CD4-positive, alpha-beta T cell (primary cell): ENCODE measurements around the gene ASB18. TPM values are rescaled to one million over a fixed set of nuclear protein-coding genes. Genes with fewer than 3 reads are reported as not detected.

Source experiments
- ATAC-seq: fragments of 200-7000 bp; cut with Tn5 transposase; one replicate; pipeline ENCODE4 v1.10.0; 2022; ENCODE audit warnings: mild to moderate bottlenecking; ENCODE audit not compliant: poor library complexity
- CTCF ChIA-PET: fragments of 350-600 bp; sonication (Branson Sonifier 250); formaldehyde crosslinking; loops from one replicate; lab custom pipeline; 2021; ENCODE audit warnings: antibody characterized with exemption, inconsistent platforms; lab: Charles Lee
- POLR2A ChIA-PET: fragments of 350-600 bp; sonication (Branson Sonifier 250); formaldehyde crosslinking; loops from one replicate; lab custom pipeline; 2021; ENCODE audit warnings: antibody characterized with exemption, inconsistent platforms; lab: Charles Lee
- DNase-seq, 14 experiments: peaks; one replicate each; pipeline ENCODE4 v3.0.0-alpha.2; 2013 to 2020; ENCODE audit warnings: mixed read lengths in 2 of 14
- H3K27ac ChIP-seq, 2 donors: one replicate each; pipeline versions ENCODE4 v1.5.1 to v1.7.0; 2013; ENCODE audit warnings: low read length in 2 of 2, low read depth in 1 of 2, mild to moderate bottlenecking in 1 of 2
- H3K27me3 ChIP-seq, 2 experiments: 1 replicate in 1 of 2; 2 replicates in 1 of 2; pipeline versions ENCODE4 v1.6.1 to v1.7.0; 2013; ENCODE audit warnings: low read length in 2 of 2, control low read depth in 1 of 2, mild to moderate bottlenecking in 1 of 2, moderate library complexity in 1 of 2; ENCODE audit not compliant: insufficient read depth in 2 of 2, control insufficient read depth in 1 of 2
- H3K36me3 ChIP-seq: one replicate; pipeline ENCODE4 v1.6.1; 2013; ENCODE audit warnings: low read length, control low read depth; ENCODE audit not compliant: insufficient read depth
- H3K4me1 ChIP-seq: one replicate; pipeline ENCODE4 v1.6.1; 2013; ENCODE audit warnings: low read length, control low read depth; ENCODE audit not compliant: insufficient read depth
- H3K4me3 ChIP-seq: one replicate; pipeline ENCODE4 v1.5.1; 2013; ENCODE audit warnings: mild to moderate bottlenecking, low read length, moderate library complexity
- H3K9me3 ChIP-seq, 2 experiments: 1 replicate in 1 of 2; 2 replicates in 1 of 2; pipeline versions ENCODE4 v1.6.1 to v1.7.0; 2013; ENCODE audit warnings: low read length in 2 of 2, mild to moderate bottlenecking in 2 of 2, control low read depth in 1 of 2, moderate library complexity in 1 of 2; ENCODE audit not compliant: control insufficient read depth in 1 of 2, insufficient read depth in 1 of 2
- H3K27ac Mint-ChIP-seq: one replicate; pipeline ENCODE4 v1.8.0; 2020; ENCODE audit warnings: mixed read lengths
- H3K27me3 Mint-ChIP-seq: one replicate; pipeline ENCODE4 v1.8.0; 2021; ENCODE audit warnings: mixed read lengths
- H3K36me3 Mint-ChIP-seq: one replicate; pipeline ENCODE4 v1.8.0; 2021; ENCODE audit warnings: low read depth, mixed read lengths
- H3K4me1 Mint-ChIP-seq: one replicate; pipeline ENCODE4 v1.8.0; 2021; ENCODE audit warnings: low read depth, mixed read lengths
- H3K4me3 Mint-ChIP-seq: one replicate; pipeline ENCODE4 v1.8.0; 2020; ENCODE audit warnings: mild to moderate bottlenecking, mixed read lengths
- H3K9me3 Mint-ChIP-seq: one replicate; pipeline ENCODE4 v1.8.0; 2020; ENCODE audit warnings: mixed read lengths
- intact Hi-C, 2 experiments: fragments of 100-400 bp; cut with DNase I in 1 of 2; cut with micrococcal nuclease in 1 of 2; formaldehyde crosslinking; loops; one replicate each; pipeline versions ENCODE4 v1.15.1 to v1.9.0; 2023 to 2025; cut with DNase I, micrococcal nuclease
- total RNA-seq, 174 experiments: library from RNA in 2 of 174; stranded (reverse) in 2 of 174; gene quantifications; one replicate each; pipeline ENCODE4 v1.2.3 and lab custom pipeline; 2021 to 2026
- TF ChIP-seq, protein P1 (sequence below): fragments of 200-600 bp; IDR thresholded peaks from one replicate; pipeline ENCODE4 v1.8.0; 2022; ENCODE audit warnings: antibody characterized with exemption, mild to moderate bottlenecking

The ASB18 gene
- total RNA-seq, 2 experiments from 2014 or later, result not detected

DNA sequence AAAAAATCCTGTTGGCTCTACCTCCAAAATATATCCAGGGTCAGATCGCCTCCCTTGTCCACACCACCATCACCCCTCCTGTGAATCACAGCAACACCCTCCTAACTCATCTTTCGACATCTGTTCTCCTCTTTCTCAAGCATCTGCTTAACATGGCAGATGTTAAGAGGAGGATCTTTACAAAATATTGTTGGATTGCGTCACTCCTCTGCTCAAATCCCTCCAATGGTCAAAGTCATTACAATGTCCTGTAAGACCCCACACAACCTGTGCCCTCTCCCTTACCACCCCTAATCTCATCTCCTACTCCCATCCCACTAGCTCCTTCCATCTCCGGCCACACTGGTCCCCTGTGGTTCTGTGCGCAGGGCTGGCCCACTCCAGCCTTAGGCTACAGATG, 59.3 kb downstream of the ASB18 start:
- H3K36me3 ChIP-seq, result no peaks in the 10 kb centered on the region
- H3K4me3 Mint-ChIP-seq, result no peak overlapping the region
- ChIA-PET CTCF (no interaction called here), POLR2A (no interaction called here)
- no peak overlapping the region for H3K27ac ChIP-seq
- DNase-seq, result no peak
- TF ChIP-seq, protein P1, sequence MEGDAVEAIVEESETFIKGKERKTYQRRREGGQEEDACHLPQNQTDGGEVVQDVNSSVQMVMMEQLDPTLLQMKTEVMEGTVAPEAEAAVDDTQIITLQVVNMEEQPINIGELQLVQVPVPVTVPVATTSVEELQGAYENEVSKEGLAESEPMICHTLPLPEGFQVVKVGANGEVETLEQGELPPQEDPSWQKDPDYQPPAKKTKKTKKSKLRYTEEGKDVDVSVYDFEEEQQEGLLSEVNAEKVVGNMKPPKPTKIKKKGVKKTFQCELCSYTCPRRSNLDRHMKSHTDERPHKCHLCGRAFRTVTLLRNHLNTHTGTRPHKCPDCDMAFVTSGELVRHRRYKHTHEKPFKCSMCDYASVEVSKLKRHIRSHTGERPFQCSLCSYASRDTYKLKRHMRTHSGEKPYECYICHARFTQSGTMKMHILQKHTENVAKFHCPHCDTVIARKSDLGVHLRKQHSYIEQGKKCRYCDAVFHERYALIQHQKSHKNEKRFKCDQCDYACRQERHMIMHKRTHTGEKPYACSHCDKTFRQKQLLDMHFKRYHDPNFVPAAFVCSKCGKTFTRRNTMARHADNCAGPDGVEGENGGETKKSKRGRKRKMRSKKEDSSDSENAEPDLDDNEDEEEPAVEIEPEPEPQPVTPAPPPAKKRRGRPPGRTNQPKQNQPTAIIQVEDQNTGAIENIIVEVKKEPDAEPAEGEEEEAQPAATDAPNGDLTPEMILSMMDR, result no peak
- intact Hi-C loops, result no loop called here
- H3K9me3 ChIP-seq, result peaks cover 9 to 23% of the 10 kb centered on the region in 2 experiments
- no peak for ATAC-seq
- peaks cover 5% of the 10 kb centered on the region for H3K9me3 Mint-ChIP-seq
- peaks cover 21% of the 10 kb centered on the region for H3K27me3 Mint-ChIP-seq
- peaks cover 0 to 6% of the 10 kb centered on the region in 2 experiments for H3K27me3 ChIP-seq
- H3K4me1 ChIP-seq, result no peaks in the 10 kb centered on the region
- H3K4me3 ChIP-seq, result no peak overlapping the region
- H3K4me1 Mint-ChIP-seq, result no peaks in the 10 kb centered on the region
- H3K36me3 Mint-ChIP-seq, result no peaks in the 10 kb centered on the region
- H3K27ac Mint-ChIP-seq, result no peak overlapping the region

DNA sequence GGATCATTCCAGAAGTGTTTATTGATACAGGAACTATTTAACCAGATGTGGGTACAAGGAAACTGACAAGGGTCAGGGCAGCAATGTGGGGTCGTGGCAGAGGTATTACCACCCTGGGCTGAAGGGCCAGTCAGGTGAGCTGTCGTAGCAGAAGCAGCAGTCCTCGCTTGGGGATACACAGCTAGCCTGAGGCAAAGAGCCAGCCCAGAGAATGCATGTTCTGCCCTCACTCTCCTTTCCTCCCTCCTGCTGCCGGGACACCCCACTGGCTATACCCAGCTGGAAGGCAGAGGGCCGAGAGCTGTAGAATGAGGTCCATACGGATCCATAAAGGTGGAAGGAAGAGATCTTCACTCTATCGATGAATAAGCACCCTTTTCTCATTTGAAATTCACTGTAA, 63.8 kb downstream of the ASB18 start:
- CTCF ChIA-PET, result no interaction called here
- peaks cover 0 to 9% of the 10 kb centered on the region in 2 experiments for H3K9me3 ChIP-seq
- POLR2A ChIA-PET, result no interaction called here
- H3K27ac ChIP-seq, result no peak overlapping the region
- intact Hi-C loops, result no loop called here
- H3K4me1 Mint-ChIP-seq, result no peaks in the 10 kb centered on the region
- H3K27me3 ChIP-seq, result no peaks in the 10 kb centered on the region
- DNase-seq (no peak), ATAC-seq (no peak)
- peaks cover 12% of the 10 kb centered on the region for H3K27me3 Mint-ChIP-seq
- no peak overlapping the region for H3K4me3 Mint-ChIP-seq
- TF ChIP-seq, protein P1, result no peak
- H3K36me3 Mint-ChIP-seq, result no peaks in the 10 kb centered on the region
- no peaks in the 10 kb centered on the region for H3K9me3 Mint-ChIP-seq
- no peaks in the 10 kb centered on the region for H3K4me1 ChIP-seq
- no peak overlapping the region for H3K27ac Mint-ChIP-seq
- no peaks in the 10 kb centered on the region for H3K36me3 ChIP-seq
- H3K4me3 ChIP-seq, result no peak overlapping the region

DNA sequence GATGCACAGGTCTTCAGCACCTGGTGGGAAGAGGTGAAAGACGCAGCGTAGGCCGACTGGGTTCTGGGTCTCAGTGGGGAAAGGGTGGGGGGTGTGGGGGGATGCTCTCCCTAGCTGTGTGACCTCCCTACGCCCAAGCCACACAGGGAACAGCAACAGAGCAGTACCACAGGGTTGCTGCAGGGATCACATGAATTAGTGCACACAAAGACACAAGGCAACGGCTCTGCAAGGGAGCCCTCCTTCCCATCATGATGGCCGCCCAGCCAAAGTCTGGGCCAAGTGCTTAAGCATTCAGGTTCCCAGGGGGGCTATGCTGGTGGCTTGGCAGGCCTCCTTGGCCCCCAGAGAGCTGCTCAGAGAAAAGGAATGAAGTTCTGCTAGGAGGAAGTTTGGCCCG, 67.8 kb downstream of the ASB18 start:
- no peaks in the 10 kb centered on the region for H3K36me3 ChIP-seq
- H3K27me3 ChIP-seq, result peaks cover 0 to 4% of the 10 kb centered on the region in 2 experiments
- no peak for DNase-seq
- Mint-ChIP-seq H3K9me3 (no peaks in the 10 kb centered on the region), H3K27me3 (peaks cover 12% of the 10 kb centered on the region), H3K4me1 (no peaks in the 10 kb centered on the region), H3K4me3 (no peak overlapping the region), H3K27ac (no peak overlapping the region), H3K36me3 (no peaks in the 10 kb centered on the region)
- intact Hi-C loops, result no loop called here
- no peak for ATAC-seq
- H3K4me3 ChIP-seq, result no peak overlapping the region
- H3K4me1 ChIP-seq, result no peaks in the 10 kb centered on the region
- no peak overlapping the region for H3K27ac ChIP-seq
- H3K9me3 ChIP-seq, result no peaks in the 10 kb centered on the region
- TF ChIP-seq, protein P1, result no peak
- ChIA-PET POLR2A (no interaction called here), CTCF (no interaction called here)
